ENCODE measurements around the gene ATP2B3. TPM values are rescaled to one million over a fixed set of nuclear protein-coding genes. Genes with fewer than 3 reads are reported as not detected.

Gene ATP2B3
- total RNA-seq, 6 donors from 2014 or later = 0.10 to 0.55 (median 0.33) TPM; not detected in 2

DNA sequence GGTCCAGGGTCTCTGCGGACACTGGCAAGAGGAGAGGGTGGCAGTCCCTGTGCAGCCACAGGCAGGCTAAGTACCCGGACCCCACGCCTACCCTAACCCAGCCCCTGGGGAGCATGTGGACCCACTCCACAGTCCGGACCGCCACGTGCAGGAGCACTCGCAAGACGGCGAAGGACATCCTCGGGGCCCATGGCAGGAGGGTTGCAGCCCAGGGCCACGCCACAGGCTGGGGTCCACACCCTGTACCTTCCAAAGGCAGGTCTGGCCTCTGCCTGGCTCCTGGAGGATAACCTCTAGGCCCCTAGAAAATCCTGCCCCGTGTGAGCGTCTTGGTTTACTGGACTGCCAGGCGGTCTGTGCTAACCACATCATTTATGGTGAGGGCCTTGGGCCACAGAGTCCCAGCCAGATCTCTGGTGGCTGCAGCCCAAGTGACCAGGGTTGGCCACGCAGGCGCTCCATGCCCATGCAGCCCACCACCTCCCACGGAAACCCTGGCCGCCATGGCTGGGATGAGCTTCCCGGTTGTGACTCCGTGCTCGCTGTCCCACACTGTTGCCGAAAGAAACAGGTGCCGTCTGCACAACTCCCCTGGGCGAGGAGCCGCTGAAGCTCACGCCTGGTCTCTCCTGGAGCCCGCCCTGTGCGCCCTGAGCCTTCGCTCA is 71.5 kb downstream of the ATP2B3 start:
- DNase-seq = peak in 1 of 2 donors; percentile 33
- ATAC-seq (ENCODE audit: low FRiP score in 2 of 2) = no peak
- Histone ChIP-seq H3K4me1 (no peaks in the 10 kb centered on the region), H3K27me3 (no peaks in the 10 kb centered on the region), H3K4me3 (no peak overlapping the region), H3K36me3 (peaks cover 0 to 56% (median 20%) of the 10 kb centered on the region in 4 donors), H3K9me3 (no peaks in the 10 kb centered on the region), H3K27ac (no peak overlapping the region)
- WGBS, 2 donors = 95 to 100% methylated on average over 10 to 25 of the region's 29 CpGs
- TF ChIP-seq EP300 (IDR thresholded peaks at IDR 0.05) = no peak
- TF ChIP-seq, protein P1, sequence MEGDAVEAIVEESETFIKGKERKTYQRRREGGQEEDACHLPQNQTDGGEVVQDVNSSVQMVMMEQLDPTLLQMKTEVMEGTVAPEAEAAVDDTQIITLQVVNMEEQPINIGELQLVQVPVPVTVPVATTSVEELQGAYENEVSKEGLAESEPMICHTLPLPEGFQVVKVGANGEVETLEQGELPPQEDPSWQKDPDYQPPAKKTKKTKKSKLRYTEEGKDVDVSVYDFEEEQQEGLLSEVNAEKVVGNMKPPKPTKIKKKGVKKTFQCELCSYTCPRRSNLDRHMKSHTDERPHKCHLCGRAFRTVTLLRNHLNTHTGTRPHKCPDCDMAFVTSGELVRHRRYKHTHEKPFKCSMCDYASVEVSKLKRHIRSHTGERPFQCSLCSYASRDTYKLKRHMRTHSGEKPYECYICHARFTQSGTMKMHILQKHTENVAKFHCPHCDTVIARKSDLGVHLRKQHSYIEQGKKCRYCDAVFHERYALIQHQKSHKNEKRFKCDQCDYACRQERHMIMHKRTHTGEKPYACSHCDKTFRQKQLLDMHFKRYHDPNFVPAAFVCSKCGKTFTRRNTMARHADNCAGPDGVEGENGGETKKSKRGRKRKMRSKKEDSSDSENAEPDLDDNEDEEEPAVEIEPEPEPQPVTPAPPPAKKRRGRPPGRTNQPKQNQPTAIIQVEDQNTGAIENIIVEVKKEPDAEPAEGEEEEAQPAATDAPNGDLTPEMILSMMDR (IDR thresholded peaks at IDR 0.05) = no peak
- TF ChIP-seq POLR2AphosphoS5 (IDR thresholded peaks at IDR 0.05) = no peak
- TF ChIP-seq POLR2A (IDR thresholded peaks at IDR 0.05) = no peak

DNA sequence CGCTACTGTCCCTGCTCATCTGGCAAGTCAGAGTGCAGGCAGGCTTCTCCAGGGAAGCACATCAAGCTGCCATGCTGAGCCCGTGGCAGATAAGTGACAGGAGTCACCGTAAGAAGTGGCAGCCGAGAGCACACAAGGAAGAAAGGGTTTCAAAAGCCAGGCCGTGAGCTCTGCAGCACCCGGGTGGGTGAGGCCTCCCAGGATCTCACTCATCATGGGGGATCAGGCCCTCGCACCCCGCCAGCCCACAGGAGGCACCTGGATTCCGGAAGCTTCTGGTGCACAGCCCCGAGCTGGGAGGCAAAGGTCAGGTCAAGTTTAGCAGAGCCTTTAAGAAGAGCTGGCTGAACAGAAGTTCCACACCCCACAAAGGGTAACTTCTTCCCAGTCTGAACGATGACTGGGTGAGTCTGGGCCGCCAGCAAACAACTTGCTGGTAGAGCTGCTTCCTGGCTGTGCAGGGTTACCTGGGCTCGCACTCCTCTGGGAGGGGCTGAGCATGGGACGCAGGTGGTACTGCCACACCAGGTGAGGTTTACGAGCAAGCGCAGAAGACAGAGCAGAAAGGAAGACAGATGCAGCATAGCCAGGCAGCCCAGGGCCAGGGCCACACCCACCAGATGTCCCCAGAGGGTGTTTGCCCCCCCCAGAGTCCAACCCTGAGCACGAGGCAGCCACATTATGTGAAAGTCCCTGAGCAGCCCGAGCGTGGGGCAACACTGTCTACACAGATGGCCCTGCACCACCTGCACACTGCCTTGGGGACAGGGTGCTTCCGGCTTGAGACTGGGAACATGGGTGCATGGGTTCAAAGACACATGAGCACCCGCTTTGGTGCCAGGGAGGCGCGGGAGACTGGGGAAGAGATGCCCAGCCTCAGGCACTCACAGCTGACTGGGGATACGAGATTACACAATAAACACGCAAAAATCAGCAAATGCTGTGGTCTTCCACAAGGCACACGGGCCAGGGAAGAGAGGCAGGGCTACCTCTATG is 73.8 kb downstream of the ATP2B3 start:
- no peak overlapping the region for H3K4me3 ChIP-seq
- peaks cover 0 to 63% (median 26%) of the 10 kb centered on the region in 4 donors for H3K36me3 ChIP-seq
- no peak overlapping the region for H3K27ac ChIP-seq
- ATAC-seq (ENCODE audit: low FRiP score in 2 of 2) = no peak
- WGBS, 2 donors = 86 to 96% methylated on average over 9 to 26 of the region's 26 CpGs
- no peak for TF ChIP-seq POLR2A (IDR thresholded peaks at IDR 0.05)
- TF ChIP-seq POLR2AphosphoS5 (IDR thresholded peaks at IDR 0.05) = no peak
- TF ChIP-seq, protein P1 (IDR thresholded peaks at IDR 0.05) = no peak
- TF ChIP-seq EP300 (IDR thresholded peaks at IDR 0.05) = no peak
- H3K4me1 ChIP-seq = no peaks in the 10 kb centered on the region
- H3K27me3 ChIP-seq = no peaks in the 10 kb centered on the region
- DNase-seq = no peak
- H3K9me3 ChIP-seq = no peaks in the 10 kb centered on the region

DNA sequence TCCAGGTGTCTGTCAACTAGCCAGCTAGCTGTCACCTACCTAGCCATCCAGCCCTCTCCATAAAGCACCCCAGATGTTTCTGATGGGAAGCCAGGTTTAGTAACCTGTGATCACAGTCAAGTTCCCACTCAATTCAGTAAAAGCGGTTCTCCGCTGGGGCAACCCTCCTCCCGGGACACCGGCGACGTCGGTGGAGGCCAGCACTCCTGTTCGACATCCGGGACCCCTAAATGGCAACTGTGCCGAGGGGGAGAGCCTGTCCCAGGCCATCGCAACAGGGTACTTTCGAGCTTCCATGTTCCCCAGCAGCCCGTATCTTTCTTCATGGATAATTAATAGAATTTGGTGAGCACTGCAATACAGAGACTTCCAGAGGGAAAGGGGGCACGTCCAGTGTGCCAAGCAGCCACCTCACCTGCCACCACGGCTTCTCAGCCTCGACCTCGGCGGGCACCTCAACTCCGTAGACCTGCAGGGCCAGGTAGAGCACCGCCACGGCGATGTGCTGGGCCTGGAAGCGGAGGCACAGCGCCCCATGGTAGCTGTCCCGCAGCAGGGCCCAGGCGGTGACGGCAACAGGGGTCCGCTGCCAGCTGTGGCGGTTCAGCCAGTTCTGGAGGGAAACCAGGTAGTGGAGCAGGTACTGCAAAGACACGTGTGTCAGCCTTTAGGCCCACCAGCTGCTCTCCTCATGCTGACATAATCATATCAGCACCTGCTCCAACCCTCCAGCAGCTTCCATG is 74.8 kb downstream of the ATP2B3 start:
- 93 to 100% methylated on average over 2 to 24 of the region's 30 CpGs for whole genome bisulfite sequencing, 2 donors
- H3K4me1 ChIP-seq = no peaks in the 10 kb centered on the region
- H3K36me3 ChIP-seq = peaks cover 0 to 56% (median 25%) of the 10 kb centered on the region in 4 donors
- DNase-seq = no peak
- H3K9me3 ChIP-seq = no peaks in the 10 kb centered on the region
- H3K4me3 ChIP-seq = no peak overlapping the region
- no peaks in the 10 kb centered on the region for H3K27me3 ChIP-seq
- no peak for TF ChIP-seq POLR2AphosphoS5 (IDR thresholded peaks at IDR 0.05)
- TF ChIP-seq, protein P1 (IDR thresholded peaks at IDR 0.05) = no peak
- TF ChIP-seq EP300 (IDR thresholded peaks at IDR 0.05) = no peak
- TF ChIP-seq POLR2A (IDR thresholded peaks at IDR 0.05) = no peak
- no peak overlapping the region for H3K27ac ChIP-seq
- no peak for ATAC-seq (ENCODE audit: low FRiP score in 2 of 2)

DNA sequence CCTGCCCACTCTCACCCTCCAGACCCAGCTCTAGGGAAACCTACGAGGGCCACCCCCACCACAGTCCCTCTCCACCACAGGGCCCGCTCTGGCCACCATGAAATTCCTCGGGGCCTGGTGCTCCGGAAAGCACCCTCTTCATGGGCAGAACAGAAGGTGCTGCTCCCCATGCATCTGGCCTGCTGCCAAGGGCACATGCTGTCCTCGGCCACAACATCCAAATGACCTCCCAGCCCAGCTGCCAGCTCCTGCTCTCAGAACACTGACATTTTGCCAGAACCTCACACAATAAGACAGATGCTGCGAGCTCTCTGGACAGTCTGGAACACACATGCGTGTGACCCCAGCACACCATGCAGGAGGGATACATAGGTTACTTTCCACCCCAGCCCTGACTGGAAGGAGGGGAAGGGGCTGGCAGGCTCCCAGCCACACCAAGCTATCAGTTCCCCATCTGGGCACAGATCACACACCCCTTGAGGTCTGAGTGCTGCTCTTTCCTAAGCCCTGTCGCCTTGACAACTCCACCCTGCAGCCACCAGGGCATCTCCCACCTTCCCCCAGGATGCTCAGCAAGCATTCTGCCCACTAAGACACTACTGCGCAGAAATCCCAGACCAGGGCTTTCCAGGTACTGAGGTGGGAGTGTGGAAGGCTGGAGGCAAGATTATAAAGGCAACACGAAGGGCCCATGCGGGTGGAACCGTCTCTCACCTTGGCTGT is 75.7 kb downstream of the ATP2B3 start:
- H3K4me3 ChIP-seq = no peak overlapping the region
- H3K9me3 ChIP-seq = peaks cover 0 to under 1% (median 0%) of the 10 kb centered on the region in 4 donors
- H3K4me1 ChIP-seq = peaks cover 0 to 6% (median 3%) of the 10 kb centered on the region in 4 donors
- DNase-seq = no peak
- no peaks in the 10 kb centered on the region for H3K27me3 ChIP-seq
- no peak overlapping the region for H3K27ac ChIP-seq
- H3K36me3 ChIP-seq = peaks cover 0 to 47% (median 19%) of the 10 kb centered on the region in 4 donors
- no peak for ATAC-seq (ENCODE audit: low FRiP score in 2 of 2)
- TF ChIP-seq POLR2AphosphoS5 (IDR thresholded peaks at IDR 0.05) (no peak), POLR2A (IDR thresholded peaks at IDR 0.05) (no peak), EP300 (IDR thresholded peaks at IDR 0.05) (no peak)
- TF ChIP-seq, protein P1 (IDR thresholded peaks at IDR 0.05) = no peak
- 84 to 100% methylated on average over 9 to 12 of the region's 12 CpGs for WGBS, 2 donors

Data from upper lobe of left lung (tissue), 6 donors.